GOT3 (cell line): ENCODE results near the gene TWSG1.

Experiments used
- DNase-seq: peaks from one replicate; lab custom pipeline; 2025; ENCODE audit warnings: mixed read lengths; lab: John Stamatoyannopoulos, UW

TWSG1 gene

GRCh38 chr18:9334329-9334972, at the start of gene TWSG1:
TSS of gene TWSG1 (plus strand) at chr18:9334773. CDS start at chr18:9337230, 2,457 bp downstream.
- DNase-seq: peak; percentile 58

GRCh38 chr18:9285604-9286003, 49.0 kb upstream of the TWSG1 start:
- DNase-seq: no peak

GRCh38 chr18:9287036-9287435, 47.5 kb upstream of the TWSG1 start:
- DNase-seq: no peak

GRCh38 chr18:9289698-9290097, 44.9 kb upstream of the TWSG1 start:
- no peak for DNase-seq

- DNase-seq: no peak
Measured at GRCh38 chr18:9290156-9290555, 44.4 kb upstream of the TWSG1 start.

GRCh38 chr18:9292047-9292446, 42.5 kb upstream of the TWSG1 start:
- no peak for DNase-seq

- DNase-seq: no peak
Measured at GRCh38 chr18:9293948-9294347, 40.6 kb upstream of the TWSG1 start.

- DNase-seq: no peak
Measured at GRCh38 chr18:9296233-9297006, 38.2 kb upstream of the TWSG1 start.

GRCh38 chr18:9297007-9297393, 37.6 kb upstream of the TWSG1 start:
- DNase-seq: no peak

GRCh38 chr18:9304388-9305070, 30.0 kb upstream of the TWSG1 start:
- DNase-seq: no peak

GRCh38 chr18:9319333-9319732, 15.2 kb upstream of the TWSG1 start:
- DNase-seq: no peak

- DNase-seq: no peak
Measured at GRCh38 chr18:9321017-9321452, 13.5 kb upstream of the TWSG1 start.

GRCh38 chr18:9321736-9322135, 12.8 kb upstream of the TWSG1 start:
- DNase-seq: no peak

- no peak for DNase-seq
Measured at GRCh38 chr18:9322744-9323143, 11.8 kb upstream of the TWSG1 start.

- DNase-seq: no peak
Measured at GRCh38 chr18:9323750-9324445, 10.7 kb upstream of the TWSG1 start.

- DNase-seq: no peak
Measured at GRCh38 chr18:9325716-9326115, 8.9 kb upstream of the TWSG1 start.

GRCh38 chr18:9328776-9329175, 5.8 kb upstream of the TWSG1 start:
- DNase-seq: no peak

GRCh38 chr18:9329471-9329870, 5.1 kb upstream of the TWSG1 start:
- no peak for DNase-seq

GRCh38 chr18:9330419-9330818, 4.2 kb upstream of the TWSG1 start:
- DNase-seq: no peak

- no peak for DNase-seq
Measured at GRCh38 chr18:9333441-9334328, 888 bp upstream of the TWSG1 start.

GRCh38 chr18:9334973-9335696, 562 bp downstream of the TWSG1 start:
- peak; percentile 16 for DNase-seq
